ENCODE data around the gene LPP.

The LPP gene

GRCh38 chr3:188496390-188496789, 342.4 kb downstream of the LPP start:
- Histone ChIP-seq H2AFZ (ENCODE audit: low read depth, low read length, severe bottlenecking) (no peak overlapping the region), H3K79me2 (ENCODE audit: insufficient read depth, low read length) (no peaks in the 10 kb centered on the region), H3K9me2 (replicated peaks; ENCODE audit: insufficient read depth, low read length) (no peaks in the 10 kb centered on the region), H3K9ac (ENCODE audit: low read length) (no peak overlapping the region), H3K4me2 (ENCODE audit: low read depth, low read length, poor library complexity, severe bottlenecking) (no peak overlapping the region), H3K36me3 (ENCODE audit: low read length) (no peaks in the 10 kb centered on the region), H3K9me3 (ENCODE audit: insufficient read depth, low read length) (no peaks in the 10 kb centered on the region), H3K27me3 (ENCODE audit: low read length) (no peaks in the 10 kb centered on the region), H3K4me3 (ENCODE audit: insufficient read depth, low read length, poor library complexity, severe bottlenecking) (no peak overlapping the region), H3F3A (ENCODE audit: insufficient read depth) (no peaks in the 10 kb centered on the region), H4K20me1 (ENCODE audit: low read depth, low read length) (no peaks in the 10 kb centered on the region), H3K27ac (ENCODE audit: low read depth, low read length) (no peak overlapping the region)
- no peak for TF ChIP-seq CTCF (IDR thresholded peaks at IDR 0.05; ENCODE audit: insufficient read depth, low read length, poor library complexity, severe bottlenecking)
- no peak for TF ChIP-seq EZH2phosphoT487 (conservative IDR thresholded peaks at IDR 0.05; ENCODE audit: low read length)

GRCh38 chr3:188497021-188497420, 343.1 kb downstream of the LPP start:
- Histone ChIP-seq H3K4me2 (ENCODE audit: low read depth, low read length, poor library complexity, severe bottlenecking) (no peak overlapping the region), H4K20me1 (ENCODE audit: low read depth, low read length) (no peaks in the 10 kb centered on the region), H3K9me2 (replicated peaks; ENCODE audit: insufficient read depth, low read length) (no peaks in the 10 kb centered on the region), H3K27ac (ENCODE audit: low read depth, low read length) (no peak overlapping the region), H3K9ac (ENCODE audit: low read length) (no peak overlapping the region), H3K27me3 (ENCODE audit: low read length) (no peaks in the 10 kb centered on the region), H3K4me3 (ENCODE audit: insufficient read depth, low read length, poor library complexity, severe bottlenecking) (no peak overlapping the region), H3K36me3 (ENCODE audit: low read length) (no peaks in the 10 kb centered on the region), H3K79me2 (ENCODE audit: insufficient read depth, low read length) (no peaks in the 10 kb centered on the region), H3K9me3 (ENCODE audit: insufficient read depth, low read length) (no peaks in the 10 kb centered on the region), H2AFZ (ENCODE audit: low read depth, low read length, severe bottlenecking) (no peak overlapping the region), H3F3A (ENCODE audit: insufficient read depth) (no peaks in the 10 kb centered on the region)
- TF ChIP-seq EZH2phosphoT487 (conservative IDR thresholded peaks at IDR 0.05; ENCODE audit: low read length): no peak
- TF ChIP-seq CTCF (IDR thresholded peaks at IDR 0.05; ENCODE audit: insufficient read depth, low read length, poor library complexity, severe bottlenecking): no peak

- Histone ChIP-seq H3K27ac (ENCODE audit: low read depth, low read length) (no peak overlapping the region), H2AFZ (ENCODE audit: low read depth, low read length, severe bottlenecking) (no peak overlapping the region), H3K36me3 (ENCODE audit: low read length) (peaks cover 8% of the 10 kb centered on the region; the same call in 1 of the 2 replicates), H3K27me3 (ENCODE audit: low read length) (no peaks in the 10 kb centered on the region), H3K4me3 (ENCODE audit: insufficient read depth, low read length, poor library complexity, severe bottlenecking) (no peak overlapping the region), H3K9me2 (replicated peaks; ENCODE audit: insufficient read depth, low read length) (no peaks in the 10 kb centered on the region), H3F3A (ENCODE audit: insufficient read depth) (no peaks in the 10 kb centered on the region), H3K9me3 (ENCODE audit: insufficient read depth, low read length) (peaks cover 6% of the 10 kb centered on the region; the same call in 1 of the 2 replicates), H3K4me2 (ENCODE audit: low read depth, low read length, poor library complexity, severe bottlenecking) (no peak overlapping the region), H4K20me1 (ENCODE audit: low read depth, low read length) (no peaks in the 10 kb centered on the region), H3K9ac (ENCODE audit: low read length) (no peak overlapping the region), H3K79me2 (ENCODE audit: insufficient read depth, low read length) (no peaks in the 10 kb centered on the region)
- no peak for TF ChIP-seq EZH2phosphoT487 (conservative IDR thresholded peaks at IDR 0.05; ENCODE audit: low read length)
Observed at GRCh38 chr3:188503647-188504046, 349.7 kb downstream of the LPP start.

GRCh38 chr3:188505151-188505550, 351.2 kb downstream of the LPP start:
- H3K27me3 ChIP-seq (ENCODE audit: low read length): no peaks in the 10 kb centered on the region
- H3K9me3 ChIP-seq (ENCODE audit: insufficient read depth, low read length): peaks cover 6% of the 10 kb centered on the region; the same call in 1 of the 2 replicates
- H3K4me3 ChIP-seq (ENCODE audit: insufficient read depth, low read length, poor library complexity, severe bottlenecking): no peak overlapping the region
- no peaks in the 10 kb centered on the region for H4K20me1 ChIP-seq (ENCODE audit: low read depth, low read length)
- no peaks in the 10 kb centered on the region for H3K9me2 ChIP-seq (replicated peaks; ENCODE audit: insufficient read depth, low read length)
- H3K27ac ChIP-seq (ENCODE audit: low read depth, low read length): no peak overlapping the region
- H3K9ac ChIP-seq (ENCODE audit: low read length): no peak overlapping the region
- TF ChIP-seq CTCF (IDR thresholded peaks at IDR 0.05; ENCODE audit: insufficient read depth, low read length, poor library complexity, severe bottlenecking): no peak
- TF ChIP-seq EZH2phosphoT487 (conservative IDR thresholded peaks at IDR 0.05; ENCODE audit: low read length): no peak
- H3F3A ChIP-seq (ENCODE audit: insufficient read depth): no peaks in the 10 kb centered on the region
- no peaks in the 10 kb centered on the region for H3K79me2 ChIP-seq (ENCODE audit: insufficient read depth, low read length)
- peaks cover 8% of the 10 kb centered on the region; the same call in 1 of the 2 replicates for H3K36me3 ChIP-seq (ENCODE audit: low read length)
- H2AFZ ChIP-seq (ENCODE audit: low read depth, low read length, severe bottlenecking): no peak overlapping the region
- no peak overlapping the region for H3K4me2 ChIP-seq (ENCODE audit: low read depth, low read length, poor library complexity, severe bottlenecking)

Data from SU-DHL-6 (cell line).